ENCODE measurements around the gene COL26A1. TPM values are rescaled to one million over a fixed set of nuclear protein-coding genes. Genes with fewer than 3 reads are reported as not detected.

COL26A1 gene
- total and polyA plus RNA-seq, 2 of the 4 experiments (the other 2 are of a cell fraction) = not detected

DNA sequence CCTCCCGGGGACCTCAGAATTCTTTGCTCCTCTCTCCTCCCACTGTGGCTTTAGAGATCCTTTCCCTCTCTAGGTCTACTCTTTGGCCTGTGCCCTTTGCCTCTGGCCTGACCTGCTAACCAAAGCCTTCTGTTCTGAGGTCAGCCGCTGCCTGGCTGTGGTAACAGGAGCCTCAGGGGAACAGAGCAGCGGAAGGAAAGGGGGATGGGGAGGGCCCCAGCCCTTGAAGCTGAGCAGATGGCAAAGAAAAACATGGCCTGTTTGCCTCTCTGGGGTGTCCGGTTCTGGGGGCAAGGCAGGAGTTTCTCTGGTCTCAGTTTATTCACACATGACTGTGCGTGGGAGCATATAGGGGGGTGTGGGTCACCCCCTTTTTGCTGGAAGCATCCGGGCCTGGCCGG lies 28.2 kb downstream of the COL26A1 start:
- Histone ChIP-seq H2AFZ (replicated peaks; ENCODE audit: low read length, poor library complexity) (no peak overlapping the region), H2AK9ac (replicated peaks; ENCODE audit: low read depth, low read length, poor library complexity) (no peak overlapping the region), H2BK120ac (ENCODE audit: low read depth, low read length) (no peak overlapping the region), H3K27me3 (ENCODE audit: control insufficient read depth, insufficient read depth, low read length) (peaks cover 39% of the 10 kb centered on the region), H3K9me1 (ENCODE audit: insufficient read depth, low read length) (0 out of 2 replicates have a peak, but pooled peaks cover 3% of the 10 kb centered on the region), H2BK15ac (ENCODE audit: low read depth, low read length) (no peak overlapping the region), H3K18ac (ENCODE audit: low read depth, low read length) (no peak overlapping the region), H3K4me3 (ENCODE audit: insufficient read depth, low read depth, low read length) (no peak overlapping the region), H3K79me1 (ENCODE audit: low read depth in 1 of 2, low read length in 2 of 2) (no peaks in the 10 kb centered on the region), H3K4me1 (ENCODE audit: control insufficient read depth, insufficient read depth, low read length) (no peaks in the 10 kb centered on the region; the same call in 1 of the 2 replicates), H3K23ac (ENCODE audit: low read depth, low read length) (no peak overlapping the region), H4K91ac (ENCODE audit: insufficient read depth, low read depth, low read length) (no peak overlapping the region), H3K4ac (ENCODE audit: low read depth, low read length) (no peak overlapping the region), H3K14ac (replicated peaks; ENCODE audit: low read depth, low read length) (no peak overlapping the region), H3K56ac (ENCODE audit: extremely low read depth, insufficient read depth, low read length) (no peak overlapping the region), H3K9ac (ENCODE audit: low read depth, low read length) (no peak overlapping the region), H3K36me3 (ENCODE audit: control insufficient read depth, insufficient read depth, low read length) (no peaks in the 10 kb centered on the region), H4K5ac (ENCODE audit: low read depth, low read length) (no peak overlapping the region), H4K8ac (ENCODE audit: low read depth in 2 of 2, low read length in 2 of 2) (no peak overlapping the region), H2AK5ac (ENCODE audit: low read depth, low read length) (no peak overlapping the region), H2BK20ac (ENCODE audit: low read depth, low read length) (no peak overlapping the region), H3K27ac (ENCODE audit: insufficient read depth, low read length) (no peak overlapping the region), H3K9me3 (ENCODE audit: control insufficient read depth, insufficient read depth, low read length) (no peaks in the 10 kb centered on the region), H3K4me2 (ENCODE audit: low read depth, low read length) (no peak overlapping the region), H2BK5ac (ENCODE audit: low read depth, low read length, poor library complexity, severe bottlenecking) (no peak overlapping the region), H4K20me1 (ENCODE audit: insufficient read depth, low read length) (no peaks in the 10 kb centered on the region)
- TF ChIP-seq RAD21 (IDR thresholded peaks at IDR 0.05; ENCODE audit: low read length) (no peak), MAZ (IDR thresholded peaks at IDR 0.05; ENCODE audit: borderline replicate concordance, low read depth, low read length) (no peak)
- dilution Hi-C loops (cut with HindIII; ENCODE audit: low sequenced_read_pairs, unreplicated experiment) = no loop called here
- 27% methylated on average over 2 of the region's 7 CpGs; no CpG with 5 or more reads in 1 of the 2 experiments for WGBS, 2 experiments (ENCODE audit: extremely low coverage in 2 of 2, insufficient read length in 1 of 2)
- CTCF ChIA-PET = no interaction called here
- POLR2A ChIA-PET (ENCODE audit: unreplicated experiment) = no interaction called here
- DNase-seq (no peak), ATAC-seq (ENCODE audit: low read depth) (peak; percentile 37; the same call in 1 of the 2 replicates)
- in situ Hi-C loops (cut with MboI; ENCODE audit: low sequenced_read_pairs) = no loop called here
- intact Hi-C loops (cut with micrococcal nuclease) = no loop called here
- no TSS peak for BruUV-seq (replicated peaks)
